Stimulated activated effector memory CD8-positive, alpha-beta T cell treated with anti-CD3 and anti-CD28 coated beads, Interleukin-12 subunit alpha, Interleukin-12 subunit beta, amount 100 ng/mL, for 72 hours (primary cell): Measurements from ENCODE around the gene APP.
"Not testable (repeated sequence)": the region's sequence is repeated elsewhere in the genome, so short reads cannot be mapped to it uniquely, and the experiment has no call there.

Experiments used
- ATAC-seq: fragments of 150-1000 bp; cut with Tn5 transposase; 2 replicates; pipeline ENCODE4 v1.10.0; 2021
- DNase-seq, 2 donors: peaks; one replicate each; pipeline ENCODE4 v3.0.0; 2021 to 2022; ENCODE audit warnings: low spot score in 2 of 2
- H3K27ac Mint-ChIP-seq: one replicate; pipeline ENCODE4 v1.8.0; 2022; ENCODE audit warnings: mild to moderate bottlenecking, mixed read lengths
- H3K36me3 Mint-ChIP-seq: one replicate; pipeline ENCODE4 v1.8.0; 2022; ENCODE audit warnings: mild to moderate bottlenecking, mixed read lengths
- H3K4me1 Mint-ChIP-seq: one replicate; pipeline ENCODE4 v1.8.0; 2022; ENCODE audit warnings: mixed read lengths
- H3K4me3 Mint-ChIP-seq: one replicate; pipeline ENCODE4 v1.8.0; 2022; ENCODE audit warnings: mild to moderate bottlenecking, mixed read lengths
- H3K9me3 Mint-ChIP-seq: one replicate; pipeline ENCODE4 v1.8.0; 2022; ENCODE audit warnings: mixed read lengths

APP gene

DNA sequence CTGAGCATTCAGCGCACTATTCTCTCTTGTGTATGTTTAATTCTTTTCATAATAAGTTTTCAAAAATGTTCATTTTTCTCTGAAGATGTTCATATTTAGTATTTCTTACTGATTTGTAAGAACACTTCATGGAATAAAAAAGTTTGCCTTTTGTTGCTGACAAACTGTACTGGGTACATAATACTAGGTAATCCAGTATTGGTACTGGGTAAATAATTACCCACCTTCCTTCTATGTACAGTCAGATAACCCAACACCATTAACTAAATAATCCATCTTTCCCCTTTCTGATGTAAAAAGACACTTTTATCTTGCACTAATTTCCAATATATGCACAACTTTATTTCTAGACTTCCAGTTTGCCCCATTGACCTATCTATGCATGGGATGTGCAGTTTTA, 23.9 kb downstream of the APP start:
- H3K27ac Mint-ChIP-seq, result no peak overlapping the region
- H3K4me3 Mint-ChIP-seq, result no peak overlapping the region
- no peaks in the 10 kb centered on the region for H3K36me3 Mint-ChIP-seq

DNA sequence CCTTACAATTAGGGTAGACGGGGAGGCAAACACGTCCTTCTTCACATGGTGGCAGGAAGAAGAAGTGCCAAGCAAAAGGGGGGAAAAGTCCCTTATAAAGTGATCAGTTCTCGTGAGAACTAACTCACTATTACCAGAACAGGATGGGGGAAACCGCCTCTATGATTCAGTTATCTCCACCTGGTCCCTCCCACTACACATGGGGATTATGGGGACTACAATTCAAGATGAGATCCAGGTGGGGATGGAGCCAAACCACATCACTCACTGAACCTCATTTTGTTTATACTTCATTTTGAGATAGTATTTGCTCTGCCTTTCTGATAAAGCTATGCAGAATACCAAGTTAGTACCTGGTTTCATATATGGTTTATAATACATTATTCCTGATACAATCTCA, 26.5 kb downstream of the APP start:
- H3K4me3 Mint-ChIP-seq, result no peak overlapping the region
- H3K27ac Mint-ChIP-seq, result no peak overlapping the region
- H3K9me3 Mint-ChIP-seq, result no peaks in the 10 kb centered on the region
- H3K4me1 Mint-ChIP-seq, result no peaks in the 10 kb centered on the region
- H3K36me3 Mint-ChIP-seq, result no peaks in the 10 kb centered on the region
- ATAC-seq (no peak), DNase-seq (no peak)

More for the DNA sequence above, 23.9 kb downstream of the APP start:
- Mint-ChIP-seq H3K9me3 (no peaks in the 10 kb centered on the region), H3K4me1 (no peaks in the 10 kb centered on the region)
- ATAC-seq, result no peak
- no peak for DNase-seq

DNA sequence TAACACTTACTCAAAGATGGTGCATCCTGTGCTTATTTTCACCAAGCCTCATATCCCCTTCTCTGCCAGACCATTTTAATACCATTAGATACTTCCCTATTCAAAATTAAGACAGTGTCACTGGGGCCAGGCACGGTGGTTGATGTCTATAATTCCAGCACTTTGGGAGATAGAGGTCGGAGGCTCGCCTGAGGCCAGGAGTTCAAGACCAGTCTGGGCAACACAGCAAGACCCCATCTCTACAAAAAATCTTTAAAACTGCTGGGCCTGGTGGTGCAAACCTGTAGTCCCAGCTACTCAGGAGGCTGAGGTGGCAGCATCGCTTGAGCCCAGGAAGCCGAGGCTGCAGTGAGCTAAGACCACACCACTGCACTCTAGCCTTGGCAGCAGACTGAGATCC, 28.2 kb downstream of the APP start:
- ATAC-seq (no peak), DNase-seq (no peak)
- Mint-ChIP-seq H3K27ac (no peak overlapping the region), H3K4me3 (no peak overlapping the region), H3K4me1 (no peaks in the 10 kb centered on the region), H3K9me3 (no peaks in the 10 kb centered on the region), H3K36me3 (no peaks in the 10 kb centered on the region)

DNA sequence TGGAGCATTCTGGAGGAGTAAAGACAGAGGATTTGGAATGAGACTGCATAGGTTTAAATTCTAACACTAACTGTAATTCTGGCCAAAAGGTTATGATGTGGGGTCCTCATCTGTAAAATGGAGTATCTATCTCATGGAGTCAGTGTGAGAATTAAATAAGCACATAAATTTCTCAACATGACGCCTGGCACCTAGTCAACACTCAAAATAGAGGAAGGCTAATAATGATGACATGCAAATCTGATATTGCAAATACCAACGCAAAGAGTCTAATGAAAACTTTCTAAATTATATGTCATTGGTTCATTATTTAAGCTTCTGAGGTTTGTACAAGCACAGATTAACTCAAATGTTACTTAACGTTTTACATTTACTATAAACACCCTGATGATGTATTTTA, 29.6 kb downstream of the APP start:
- no peak overlapping the region for H3K27ac Mint-ChIP-seq
- DNase-seq (no peak), ATAC-seq (no peak)
- H3K9me3 Mint-ChIP-seq, result no peaks in the 10 kb centered on the region
- no peaks in the 10 kb centered on the region for H3K36me3 Mint-ChIP-seq
- no peaks in the 10 kb centered on the region for H3K4me1 Mint-ChIP-seq
- no peak overlapping the region for H3K4me3 Mint-ChIP-seq

DNA sequence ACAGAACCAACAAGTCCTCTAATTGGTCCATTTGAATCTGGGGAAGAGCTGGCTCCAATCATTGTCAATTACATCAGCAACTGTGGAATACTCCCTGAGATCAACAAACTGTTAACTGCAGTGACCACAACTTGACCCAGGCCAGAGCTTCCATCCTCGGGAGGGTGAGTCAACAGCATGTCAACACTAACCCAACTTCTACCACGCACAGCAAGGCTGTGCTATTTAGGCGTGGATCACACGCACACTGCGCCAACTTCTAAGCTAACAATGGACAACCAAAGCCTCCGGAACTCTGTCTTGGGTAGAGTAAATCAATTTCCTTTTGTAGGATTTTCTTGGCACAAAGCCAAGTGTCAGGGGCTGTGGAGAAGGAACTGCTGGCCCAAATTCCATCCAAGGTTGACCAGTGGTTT, 30.4 kb downstream of the APP start:
- H3K9me3 Mint-ChIP-seq, result no peaks in the 10 kb centered on the region
- DNase-seq (no peak), ATAC-seq (no peak)
- no peaks in the 10 kb centered on the region for H3K36me3 Mint-ChIP-seq
- no peaks in the 10 kb centered on the region for H3K4me1 Mint-ChIP-seq
- H3K4me3 Mint-ChIP-seq, result no peak overlapping the region
- no peak overlapping the region for H3K27ac Mint-ChIP-seq

DNA sequence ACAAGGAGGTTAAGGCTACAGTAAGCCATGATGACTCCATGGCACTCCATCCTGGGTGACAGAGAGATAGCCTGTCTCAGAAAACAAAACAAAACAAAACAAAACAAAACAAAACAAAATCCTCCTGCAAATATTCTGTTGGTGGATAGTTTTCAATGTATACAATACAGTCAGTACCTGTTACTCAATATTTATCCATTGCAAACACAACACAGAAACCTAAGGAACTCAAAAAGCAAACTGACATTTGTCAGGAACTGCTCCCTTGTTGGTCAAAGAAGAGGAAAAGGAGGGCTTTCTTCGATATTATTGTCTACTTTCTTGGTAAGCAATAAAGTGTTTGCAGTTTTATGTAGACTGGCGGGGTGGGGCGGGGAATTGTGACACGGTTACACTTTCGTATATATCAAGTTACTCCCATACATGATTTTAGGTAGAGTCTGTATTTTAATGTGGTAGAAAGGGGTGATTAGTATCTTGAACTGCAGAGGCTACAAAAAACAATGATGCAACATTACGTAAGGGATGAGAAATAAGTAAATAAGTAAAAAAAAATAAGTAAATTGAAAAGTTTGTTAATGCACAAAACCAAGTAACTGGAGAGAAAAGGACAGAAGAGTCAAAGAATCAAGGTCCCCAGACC, 31.8 kb downstream of the APP start:
- Mint-ChIP-seq H3K27ac (no peak overlapping the region), H3K4me3 (no peak overlapping the region), H3K9me3 (no peaks in the 10 kb centered on the region), H3K36me3 (no peaks in the 10 kb centered on the region), H3K4me1 (no peaks in the 10 kb centered on the region)
- ATAC-seq (no peak), DNase-seq (no peak)

DNA sequence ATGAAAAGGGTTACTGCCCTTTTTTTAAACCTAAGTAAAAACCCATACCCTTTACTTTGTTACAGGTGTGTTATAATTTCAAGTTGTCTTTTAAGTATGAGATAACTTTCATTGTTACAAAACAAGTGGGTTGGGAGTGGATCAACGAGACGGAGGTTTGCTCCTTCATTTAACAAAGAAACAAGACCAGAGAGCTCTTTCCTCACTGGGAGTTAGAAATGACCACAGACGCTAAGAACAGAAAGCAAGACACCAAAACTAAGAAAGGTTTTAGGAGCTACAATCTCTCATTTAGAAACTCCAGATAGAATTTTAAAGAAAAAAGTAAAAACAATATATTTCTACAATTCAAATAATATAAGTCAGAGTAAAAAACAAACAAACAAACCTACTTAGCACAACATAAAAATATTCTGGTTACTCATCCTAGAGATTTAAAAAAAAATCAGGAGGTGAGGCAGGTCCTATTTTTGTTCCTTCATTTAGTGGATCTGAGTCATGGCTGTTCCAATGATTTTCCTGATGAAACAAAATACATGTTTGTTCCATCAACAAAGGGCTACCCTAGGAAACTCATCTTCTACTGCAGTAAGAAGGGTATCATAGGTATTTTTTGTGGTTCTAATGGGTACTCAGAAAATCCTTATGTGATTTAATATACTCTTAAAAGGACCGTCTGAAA, 33.0 kb downstream of the APP start:
- no peak for ATAC-seq
- H3K27ac Mint-ChIP-seq, result no peak overlapping the region

DNA sequence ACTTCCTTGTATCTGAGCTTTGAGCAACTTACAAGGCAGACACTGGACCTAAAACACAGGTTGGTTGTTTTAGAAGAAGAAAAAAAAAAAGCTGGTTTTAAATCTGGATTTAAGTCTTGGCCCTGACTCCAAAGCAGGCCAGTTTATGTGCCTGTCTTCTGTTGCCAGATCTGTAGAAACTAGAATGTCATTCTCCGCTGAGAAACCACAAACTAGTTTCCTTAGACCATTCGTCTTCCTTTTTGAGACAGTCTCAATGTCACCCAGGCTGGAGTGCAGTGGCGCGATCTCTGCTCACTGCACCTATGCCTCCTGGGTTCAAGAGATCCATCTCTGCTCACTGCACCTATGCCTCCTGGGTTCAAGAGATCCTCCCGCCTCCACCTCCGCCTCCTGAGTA, 33.9 kb downstream of the APP start:
- Mint-ChIP-seq H3K27ac (no peak overlapping the region), H3K9me3 (no peaks in the 10 kb centered on the region), H3K36me3 (no peaks in the 10 kb centered on the region), H3K4me1 (no peaks in the 10 kb centered on the region), H3K4me3 (no peak overlapping the region)
- DNase-seq (no peak), ATAC-seq (peak; percentile 72)

More for the DNA sequence above, 33.0 kb downstream of the APP start:
- DNase-seq, result no peak
- H3K4me3 Mint-ChIP-seq, result no peak overlapping the region
- H3K9me3 Mint-ChIP-seq, result no peaks in the 10 kb centered on the region
- no peaks in the 10 kb centered on the region for H3K4me1 Mint-ChIP-seq
- H3K36me3 Mint-ChIP-seq, result no peaks in the 10 kb centered on the region

DNA sequence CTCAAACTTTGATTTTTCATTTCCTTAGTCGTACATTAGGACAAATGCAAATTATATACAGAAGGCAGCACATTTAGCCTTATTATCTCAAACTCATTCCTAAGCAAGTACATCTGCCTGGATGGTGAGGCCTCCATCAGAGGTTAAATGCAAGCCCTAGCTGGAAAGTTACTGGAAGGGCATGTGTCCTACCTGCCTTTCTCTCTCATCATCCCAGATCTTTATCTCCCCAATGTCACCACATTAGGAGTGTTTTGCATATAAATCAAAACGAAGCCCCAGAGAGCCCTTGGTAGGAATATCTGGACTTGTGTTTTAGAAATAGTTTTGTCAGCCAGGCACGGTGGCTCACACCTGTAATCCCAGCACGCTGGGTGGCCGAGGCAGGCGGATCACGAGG, 35.0 kb downstream of the APP start:
- DNase-seq (no peak), ATAC-seq (no peak)
- no peak overlapping the region for H3K4me3 Mint-ChIP-seq
- no peaks in the 10 kb centered on the region for H3K36me3 Mint-ChIP-seq
- no peak overlapping the region for H3K27ac Mint-ChIP-seq
- H3K4me1 Mint-ChIP-seq, result no peaks in the 10 kb centered on the region
- no peaks in the 10 kb centered on the region for H3K9me3 Mint-ChIP-seq

DNA sequence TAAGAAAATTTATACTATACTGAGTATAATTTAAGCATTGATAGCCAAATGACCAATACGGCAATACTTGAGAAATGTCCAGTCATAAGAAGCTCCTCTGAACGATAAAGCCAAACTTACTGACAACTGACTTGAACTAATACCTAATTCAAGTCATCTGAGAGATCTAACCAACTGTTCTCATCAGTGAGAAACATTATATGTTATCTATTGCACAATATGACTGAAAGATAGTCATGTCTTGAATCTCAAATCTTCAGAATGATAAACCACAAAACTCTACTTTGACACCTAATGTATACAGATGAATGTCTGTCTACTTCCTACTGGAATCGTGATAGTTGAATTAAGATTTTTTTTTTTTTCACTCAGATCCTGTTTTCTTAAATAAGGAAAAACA, 39.0 kb downstream of the APP start:
- ATAC-seq (peak; percentile 42), DNase-seq (no peak)
- Mint-ChIP-seq H3K4me1 (no peaks in the 10 kb centered on the region), H3K4me3 (no peak overlapping the region), H3K36me3 (no peaks in the 10 kb centered on the region), H3K9me3 (no peaks in the 10 kb centered on the region), H3K27ac (no peak overlapping the region)

DNA sequence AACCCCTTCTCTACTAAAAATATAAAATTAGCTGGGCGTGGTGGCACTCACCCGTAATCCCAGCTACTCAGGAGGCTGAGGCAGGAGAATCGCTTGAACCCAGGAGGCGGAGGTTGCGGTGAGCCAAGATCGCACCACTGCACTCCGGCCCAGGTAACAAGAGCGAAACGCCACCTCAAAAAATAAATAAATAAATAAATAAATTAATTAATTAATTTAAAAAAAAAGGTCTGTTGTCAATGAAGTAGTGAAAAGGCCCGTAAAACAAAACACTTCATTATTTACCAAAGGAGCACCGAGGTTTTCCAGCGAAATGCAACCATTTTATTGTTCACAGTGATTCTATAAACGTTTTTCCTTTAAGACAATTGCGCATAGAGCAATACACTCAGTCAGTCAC, 39.5 kb downstream of the APP start:
- not testable (repeated sequence) for H3K4me1 Mint-ChIP-seq, H3K4me3 Mint-ChIP-seq, DNase-seq, H3K9me3 Mint-ChIP-seq, ATAC-seq, H3K36me3 Mint-ChIP-seq, H3K27ac Mint-ChIP-seq

DNA sequence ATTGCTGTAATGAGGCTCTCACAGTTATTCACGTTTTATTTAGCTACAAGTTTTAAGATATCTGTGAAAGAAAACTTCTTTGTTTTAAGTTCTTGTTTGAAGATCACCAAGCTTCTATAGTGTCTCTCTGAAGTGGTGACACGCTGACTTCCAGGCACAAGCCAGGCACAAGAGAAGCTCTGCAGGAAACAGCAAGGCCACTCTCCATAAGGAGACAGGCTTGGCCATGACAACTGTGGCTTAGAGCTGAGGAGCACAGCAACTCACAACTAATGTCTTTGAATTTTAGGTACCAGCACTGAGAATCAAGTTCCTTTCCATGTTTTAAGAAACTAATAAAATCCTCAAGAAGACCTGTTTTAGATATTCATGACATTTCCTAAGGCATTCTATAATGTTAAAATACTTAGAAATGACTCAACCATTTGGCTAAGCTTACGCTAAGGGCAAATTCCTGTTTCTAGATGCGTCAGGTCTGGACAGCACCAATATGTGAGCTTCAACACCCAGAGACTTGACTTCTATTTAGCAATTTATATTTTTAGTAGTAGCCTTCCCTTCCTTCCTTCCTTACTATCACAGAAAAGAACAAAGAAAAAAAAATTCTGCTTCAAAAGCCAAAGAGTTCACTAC, 40.2 kb downstream of the APP start:
- Mint-ChIP-seq H3K4me1 (no peaks in the 10 kb centered on the region), H3K4me3 (no peak overlapping the region), H3K27ac (no peak overlapping the region), H3K36me3 (no peaks in the 10 kb centered on the region), H3K9me3 (no peaks in the 10 kb centered on the region)
- DNase-seq, result no peak
- no peak for ATAC-seq

DNA sequence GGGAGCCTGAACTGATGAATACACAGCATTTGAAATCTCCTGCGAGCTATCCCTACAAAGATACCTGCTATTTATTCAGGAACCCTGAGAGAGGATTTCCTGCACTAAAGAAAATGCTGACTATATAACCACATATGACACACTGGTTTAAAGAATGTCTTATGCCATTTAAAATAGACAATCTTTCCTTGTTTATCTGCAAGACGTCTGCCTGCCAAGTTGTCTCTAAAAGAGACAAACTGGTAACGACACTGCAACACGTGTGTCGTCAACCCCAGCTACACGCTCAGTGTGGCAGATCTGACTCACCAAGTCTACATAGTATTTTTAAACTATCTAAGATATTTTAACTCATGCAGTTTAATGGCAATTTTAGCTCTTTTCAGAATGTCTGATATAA, 42.7 kb downstream of the APP start:
- Mint-ChIP-seq H3K4me1 (no peaks in the 10 kb centered on the region), H3K4me3 (no peak overlapping the region), H3K27ac (no peak overlapping the region), H3K9me3 (no peaks in the 10 kb centered on the region), H3K36me3 (no peaks in the 10 kb centered on the region)
- DNase-seq (no peak), ATAC-seq (no peak)

DNA sequence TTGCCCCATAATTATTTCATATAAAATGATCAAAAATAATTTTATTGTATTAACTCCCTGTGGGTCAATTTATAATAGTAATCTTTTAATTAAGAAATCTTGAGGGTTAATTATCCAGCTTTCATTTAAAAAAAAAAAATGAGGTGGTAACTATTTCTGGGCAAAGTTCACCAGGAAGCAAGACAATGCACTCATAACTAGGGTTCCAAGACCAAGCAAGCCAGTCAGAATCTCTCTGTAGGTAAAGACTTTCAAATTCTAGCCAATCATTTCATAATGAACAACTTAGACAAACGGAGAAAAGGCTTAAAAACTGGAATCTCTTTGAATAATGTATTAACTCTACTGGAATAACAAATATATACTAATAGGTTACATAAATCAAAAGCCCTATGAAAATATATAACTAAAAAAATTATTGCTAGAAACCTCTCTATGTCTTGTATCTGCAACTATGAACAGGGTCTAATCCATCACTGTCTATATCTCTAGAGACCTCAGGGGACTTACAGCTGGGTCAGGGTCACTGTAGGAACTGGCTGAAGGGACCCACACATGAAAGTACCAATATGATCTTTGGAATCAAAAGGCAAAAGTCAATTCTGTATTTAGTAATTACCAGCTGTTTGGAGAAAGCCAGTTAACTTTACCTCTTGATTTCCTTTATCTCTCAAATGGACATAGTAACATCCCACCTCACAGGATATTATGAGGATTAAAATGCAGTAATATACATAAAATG, 43.3 kb downstream of the APP start:
- Mint-ChIP-seq H3K4me1 (no peaks in the 10 kb centered on the region), H3K36me3 (no peaks in the 10 kb centered on the region), H3K27ac (no peak overlapping the region), H3K9me3 (no peaks in the 10 kb centered on the region), H3K4me3 (no peak overlapping the region)
- DNase-seq (no peak), ATAC-seq (no peak)

DNA sequence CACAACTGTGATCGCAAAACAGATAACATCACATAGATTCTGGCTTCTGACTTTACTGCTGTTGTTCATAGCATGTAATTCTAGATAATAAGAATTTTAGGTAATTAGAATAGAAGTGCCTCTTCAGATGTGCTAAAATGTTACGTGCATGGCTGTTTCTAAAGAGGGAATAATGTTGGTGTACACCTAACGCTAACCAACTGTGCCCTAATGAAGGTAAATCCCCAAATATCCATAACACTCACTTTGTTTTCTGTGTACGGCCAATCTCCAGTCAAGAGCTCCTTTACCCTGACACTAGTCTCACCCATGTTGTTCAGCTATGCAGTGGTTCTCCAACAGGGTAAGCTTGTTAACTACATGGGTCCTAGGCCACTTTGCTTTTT, 44.4 kb downstream of the APP start:
- no peak for ATAC-seq
- no peaks in the 10 kb centered on the region for H3K36me3 Mint-ChIP-seq
- no peaks in the 10 kb centered on the region for H3K9me3 Mint-ChIP-seq
- H3K4me1 Mint-ChIP-seq, result no peaks in the 10 kb centered on the region
- no peak overlapping the region for H3K27ac Mint-ChIP-seq
- no peak overlapping the region for H3K4me3 Mint-ChIP-seq
- DNase-seq, result no peak
